Brain microvascular endothelial cell (primary cell): ENCODE measurements around the gene RMI2.

Source experiments
- DNase-seq: peaks from one replicate; pipeline ENCODE4 v3.0.0-alpha.2; 2020
- H3K27ac ChIP-seq: fragments of 250-450 bp; sonication (Bioruptor Pico); 2 replicates; pipeline ENCODE4 v1.5.1; 2020; ENCODE audit warnings: mild to moderate bottlenecking, moderate library complexity
- H3K27me3 ChIP-seq: fragments of 250-450 bp; sonication (Bioruptor Pico); replicated peaks from 2 replicates; pipeline ENCODE4 v1.5.1; 2020; ENCODE audit warnings: mild to moderate bottlenecking
- H3K36me3 ChIP-seq: fragments of 250-450 bp; sonication (Bioruptor Pico); replicated peaks from 2 replicates; pipeline ENCODE4 v1.5.1; 2020; ENCODE audit warnings: mild to moderate bottlenecking
- H3K4me3 ChIP-seq: 2 replicates; pipeline ENCODE4 v1.5.1; 2011; ENCODE audit warnings: low read depth, mild to moderate bottlenecking, control low read depth, low read length, moderate library complexity
- CTCF ChIP-seq: IDR thresholded peaks from 2 replicates; pipeline ENCODE4 v1.5.1; 2011; ENCODE audit warnings: low read depth, mild to moderate bottlenecking, moderate library complexity, low read length, control low read depth, inconsistent platforms; ENCODE audit errors: missing control alignments
- in situ Hi-C: cut with HindIII; loops from 2 replicates; pipeline ENCODE4 v1.10.0; 2017; ENCODE audit warnings: low sequenced_read_pairs, low pct_ligation_motif_present

RMI2 gene

GRCh38 chr16:11345040-11345862 lies at the start of gene RMI2:
Gene RMI2, plus strand, starts transcription at chr16:11345459. Its CDS starts 13 bp downstream, at chr16:11345472.
- Histone ChIP-seq H3K27ac (no peak within 1 kb of the TSS), H3K4me3 (peak within 1 kb of the TSS; percentile 63), H3K27me3 (no peaks in the 10 kb centered on the region), H3K36me3 (no peaks in the 10 kb centered on the region)
- DNase-seq = peak; percentile 89
- in situ Hi-C loops = no loop called here
- no peak for TF ChIP-seq CTCF

GRCh38 chr16:11295672-11296071 lies 49.6 kb upstream of the RMI2 start:
- Histone ChIP-seq H3K4me3 (no peak overlapping the region), H3K36me3 (no peaks in the 10 kb centered on the region), H3K27me3 (no peaks in the 10 kb centered on the region), H3K27ac (no peak overlapping the region)
- TF ChIP-seq CTCF = no peak
- in situ Hi-C loops = no loop called here
- DNase-seq = no peak

- no peaks in the 10 kb centered on the region for H3K27me3 ChIP-seq
- H3K27ac ChIP-seq = no peak overlapping the region
- DNase-seq = no peak
- no peak overlapping the region for H3K4me3 ChIP-seq
- no peaks in the 10 kb centered on the region for H3K36me3 ChIP-seq
- no peak for TF ChIP-seq CTCF
- in situ Hi-C loops = no loop called here
Measured at GRCh38 chr16:11296351-11296705, 48.9 kb upstream of the RMI2 start.

GRCh38 chr16:11296706-11297491 lies 48.4 kb upstream of the RMI2 start:
- Histone ChIP-seq H3K36me3 (no peaks in the 10 kb centered on the region), H3K27ac (no peak overlapping the region), H3K27me3 (no peaks in the 10 kb centered on the region), H3K4me3 (no peak overlapping the region)
- no peak for TF ChIP-seq CTCF
- no peak for DNase-seq
- in situ Hi-C loops = no loop called here

GRCh38 chr16:11297492-11298142 lies 47.6 kb upstream of the RMI2 start:
- DNase-seq = peak; percentile 33
- H3K27ac ChIP-seq = no peak overlapping the region
- no peaks in the 10 kb centered on the region for H3K27me3 ChIP-seq
- in situ Hi-C loops = no loop called here
- TF ChIP-seq CTCF = no peak
- H3K4me3 ChIP-seq = no peak overlapping the region
- no peaks in the 10 kb centered on the region for H3K36me3 ChIP-seq
